GM18951 (cell line): Measurements from ENCODE around the gene POLR3A.

Experiments used
- POLR2A ChIP-seq: IDR thresholded peaks from 4 replicates; pipeline ENCODE4 v1.6.1; 2011; ENCODE audit warnings: mild to moderate bottlenecking; ENCODE audit not compliant: insufficient read length, insufficient read depth; ENCODE audit errors: extremely low read depth
- in situ Hi-C: fragments of 300-500 bp; cut with MboI; formaldehyde crosslinking; loops from one replicate; pipeline ENCODE4 v1.12.0; 2022; ENCODE audit warnings: low sequenced_read_pairs, mixed read lengths, inconsistent platforms; ENCODE audit not compliant: unreplicated experiment

POLR3A gene

DNA sequence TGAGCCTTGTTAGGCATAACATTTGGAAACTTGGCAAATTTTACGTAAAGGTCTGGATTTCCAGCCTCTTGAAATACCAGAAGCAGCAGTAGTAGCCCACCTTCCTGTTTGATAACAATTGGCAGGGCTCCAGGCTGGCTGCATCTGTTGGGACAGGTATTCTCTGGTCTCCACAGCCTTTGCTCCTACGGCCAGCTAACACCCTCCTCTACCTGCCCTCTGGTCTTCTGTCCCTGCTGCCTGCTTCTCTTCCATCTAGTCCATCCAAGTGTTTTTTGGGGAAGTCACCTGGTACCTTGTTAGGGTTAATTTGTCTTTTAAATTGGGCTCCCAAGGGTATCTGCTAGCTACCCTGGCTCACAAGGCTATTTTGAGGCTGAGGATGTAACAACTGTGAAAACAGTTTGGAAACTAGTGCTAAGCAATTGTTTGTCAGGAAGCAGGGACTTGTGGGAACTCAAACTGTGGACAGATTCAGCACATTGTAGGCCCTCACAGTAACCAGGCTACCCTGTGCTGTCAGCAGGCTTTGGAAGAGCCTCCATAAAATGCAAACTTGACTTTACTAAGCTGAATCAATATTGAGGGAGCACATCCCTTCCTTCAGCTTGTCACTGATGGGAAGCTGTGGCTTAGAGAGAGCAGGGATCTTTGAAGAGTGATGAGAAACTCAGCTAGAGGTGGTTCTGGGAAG lies 12.9 kb upstream of the POLR3A start:
- in situ Hi-C loops: loop anchor here (25.0 kb wide), 1 partner anchor 1145 kb away; no protein-coding TSS in a partner anchor

DNA sequence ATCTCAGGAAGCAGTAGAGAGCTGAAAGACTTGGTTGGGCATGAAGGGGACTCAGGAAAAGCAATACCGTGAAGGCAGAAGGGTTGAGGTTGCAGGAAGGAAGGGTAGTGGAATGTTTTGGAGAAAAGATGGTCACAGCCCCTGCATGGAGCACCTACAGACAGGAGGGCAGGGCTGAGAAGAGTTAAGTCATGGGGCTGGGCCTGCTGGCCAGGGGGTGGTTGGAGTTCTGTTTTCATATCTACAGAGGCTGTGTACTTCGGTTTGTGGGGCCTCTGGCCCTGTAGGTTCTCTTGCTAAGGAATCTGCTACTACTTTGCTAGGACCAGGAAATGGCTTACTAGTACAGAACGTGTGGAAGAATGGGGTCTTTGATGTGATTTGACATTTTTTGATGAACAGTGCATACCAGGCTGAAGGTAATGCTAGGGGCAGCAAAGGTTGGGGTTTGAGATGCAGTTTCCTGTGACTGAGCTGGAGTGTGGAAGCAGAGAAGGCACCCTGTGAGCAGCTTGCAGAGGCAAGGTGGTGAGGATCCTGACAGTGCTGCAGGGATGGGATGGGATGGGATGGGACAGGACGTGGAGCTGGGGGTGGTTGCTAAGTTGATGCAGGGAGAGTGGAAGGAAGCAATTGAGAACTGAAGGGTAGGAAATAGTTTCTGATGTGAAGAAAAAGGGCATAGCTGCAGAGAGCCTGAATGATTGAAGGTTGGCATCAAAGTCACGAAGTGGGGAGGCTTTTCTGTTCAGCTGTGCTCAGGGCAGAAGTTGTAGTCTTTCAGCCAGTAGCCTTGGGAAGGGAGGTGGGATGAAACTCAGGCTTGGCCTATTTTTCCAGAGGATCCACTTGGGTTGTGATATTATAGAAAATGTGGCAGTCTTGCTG lies 12.1 kb upstream of the POLR3A start:
- TF ChIP-seq POLR2A: peak; percentile 37
- in situ Hi-C loops: loop anchor here (25.0 kb wide), 1 partner anchor 1146 kb away; no protein-coding TSS in a partner anchor

More for the DNA sequence above, 12.9 kb upstream of the POLR3A start:
- no peak for TF ChIP-seq POLR2A

GRCh38 chr10:78039743-78040142 lies 10.4 kb upstream of the POLR3A start:
- in situ Hi-C loops: loop anchor here (25.0 kb wide), 1 partner anchor 1148 kb away; no protein-coding TSS in a partner anchor
- TF ChIP-seq POLR2A: no peak

- TF ChIP-seq POLR2A: no peak
- in situ Hi-C loops: loop anchor here (25.0 kb wide), 1 partner anchor 1148 kb away; no protein-coding TSS in a partner anchor
Observed at GRCh38 chr10:78038791-78039547, 9.7 kb upstream of the POLR3A start.

GRCh38 chr10:78038105-78038504 lies 8.8 kb upstream of the POLR3A start:
- in situ Hi-C loops: loop anchor here (25.0 kb wide), 1 partner anchor 1149 kb away; no protein-coding TSS in a partner anchor
- TF ChIP-seq POLR2A: no peak

DNA sequence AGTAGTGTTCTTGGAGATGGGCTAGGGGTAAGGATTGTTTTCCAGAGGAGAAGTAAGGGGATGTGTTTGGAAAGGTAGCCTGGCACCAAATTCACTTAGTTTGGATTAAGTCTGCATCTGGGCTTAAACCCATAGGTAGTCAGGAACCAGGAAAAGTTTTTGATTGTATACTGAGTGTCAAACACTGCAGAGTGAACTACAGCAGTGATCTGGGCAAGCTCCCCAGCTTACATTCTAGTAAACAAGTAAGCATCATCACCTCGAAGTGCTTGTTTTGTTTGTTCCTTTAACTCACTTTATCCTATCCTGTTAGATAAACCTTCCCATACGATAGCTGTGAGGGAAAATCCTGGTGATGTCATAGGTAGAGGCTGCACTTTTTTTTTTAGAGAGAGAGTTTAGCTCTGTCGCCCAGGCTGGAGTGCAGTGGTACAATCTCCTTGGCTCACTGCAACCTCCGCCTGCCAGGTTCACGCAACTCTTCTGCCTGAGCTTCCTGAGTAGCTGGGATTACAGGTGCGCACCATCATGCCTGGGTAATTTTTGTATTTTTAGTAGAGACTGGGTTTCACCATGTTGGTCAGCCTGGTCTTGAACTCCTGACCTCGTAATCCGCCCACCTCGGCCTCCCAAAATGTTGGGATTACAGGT lies 6.7 kb upstream of the POLR3A start:
- TF ChIP-seq POLR2A: no peak
- in situ Hi-C loops: loop anchor here (25.0 kb wide), 1 partner anchor 1151 kb away; no protein-coding TSS in a partner anchor

DNA sequence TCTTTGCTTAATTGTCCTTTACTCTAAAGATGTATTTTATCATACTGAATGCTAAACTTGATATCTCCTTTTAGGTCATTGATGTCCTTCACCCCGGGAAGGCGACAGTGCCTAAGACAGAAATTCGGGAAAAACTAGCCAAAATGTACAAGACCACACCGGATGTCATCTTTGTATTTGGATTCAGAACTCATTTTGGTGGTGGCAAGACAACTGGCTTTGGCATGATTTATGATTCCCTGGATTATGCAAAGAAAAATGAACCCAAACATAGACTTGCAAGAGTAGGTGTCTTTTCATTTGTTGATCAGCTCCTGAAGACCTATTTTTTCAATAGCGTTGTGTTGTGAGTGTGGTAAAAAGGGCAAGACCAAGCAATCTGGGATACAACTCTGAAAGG lies 6.1 kb upstream of the POLR3A start:
- in situ Hi-C loops: loop anchor here (25.0 kb wide), 1 partner anchor 1152 kb away; no protein-coding TSS in a partner anchor
- TF ChIP-seq POLR2A: no peak

GRCh38 chr10:78035025-78035424 lies 5.7 kb upstream of the POLR3A start:
- no peak for TF ChIP-seq POLR2A
- in situ Hi-C loops: loop anchor here (25.0 kb wide), 1 partner anchor 1152 kb away; no protein-coding TSS in a partner anchor

DNA sequence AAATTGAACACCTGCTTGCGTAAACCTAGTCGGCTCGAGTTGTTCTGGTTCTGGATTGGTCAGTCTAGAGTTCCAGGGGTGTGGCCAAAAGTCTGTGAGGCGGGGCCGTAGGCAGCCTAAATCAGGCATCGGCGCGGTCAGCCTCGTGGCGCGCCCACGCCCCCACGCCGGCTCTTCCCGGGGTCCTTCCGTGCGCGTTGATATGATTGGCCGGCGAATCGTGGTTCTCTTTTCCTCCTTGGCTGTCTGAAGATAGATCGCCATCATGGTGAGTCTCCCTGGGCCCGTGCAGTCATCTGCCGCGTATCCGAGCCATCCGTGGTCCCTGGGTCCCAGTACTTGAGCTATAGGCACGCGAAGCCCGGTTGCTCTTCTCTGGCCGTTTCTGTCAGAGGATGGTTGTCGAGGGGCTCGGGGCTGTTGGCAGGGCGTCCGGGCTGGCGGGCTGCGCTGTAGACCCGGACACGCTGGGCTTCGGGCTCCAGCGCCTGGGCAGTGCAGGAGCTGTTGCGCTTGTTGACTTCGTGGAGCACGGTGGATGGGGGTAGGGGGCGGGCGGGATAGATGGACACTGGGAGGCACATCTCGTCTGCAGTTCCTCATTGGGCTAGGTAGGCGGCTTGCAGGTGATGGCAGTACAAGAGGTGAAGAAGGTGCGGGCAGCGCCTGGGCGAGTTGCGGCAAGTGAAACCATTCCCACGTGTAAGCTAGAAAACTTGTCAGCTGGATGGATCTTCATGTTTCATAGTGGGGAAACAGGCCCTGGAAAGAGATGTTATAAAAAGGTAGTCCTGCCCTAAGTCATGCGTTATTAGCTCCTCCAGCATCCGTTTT lies 4.5 kb upstream of the POLR3A start, which contains the start of gene RPS24:
RPS24 (plus strand) TSS at position 227 of the 834 bp plus-strand sequence; CDS start at position 266, 39 bp downstream.
- peak; percentile 99 for TF ChIP-seq POLR2A
- in situ Hi-C loops: loop anchor here (25.0 kb wide), 1 partner anchor 1153 kb away; no protein-coding TSS in a partner anchor

DNA sequence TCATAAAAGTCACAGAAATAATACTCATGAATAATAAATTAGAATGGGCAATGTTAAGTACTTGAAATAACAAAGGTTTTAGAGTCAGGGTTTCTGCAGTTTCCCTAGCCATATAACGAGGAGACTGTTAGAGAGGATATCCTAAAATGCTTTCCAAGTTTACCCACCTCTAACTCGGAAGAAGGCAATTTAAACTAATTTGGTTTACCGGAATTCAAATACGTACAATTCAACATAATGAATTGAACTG lies 4.0 kb upstream of the POLR3A start:
- in situ Hi-C loops: loop anchor here (25.0 kb wide), 1 partner anchor 1154 kb away; no protein-coding TSS in a partner anchor
- no peak for TF ChIP-seq POLR2A
